NT2/D1 (cell line): ENCODE measurements around the gene LYPLAL1.

Experiments used
- DNase-seq: peaks from one replicate; pipeline ENCODE4 v3.0.0-alpha.2; 2011; ENCODE audit warnings: low read depth, low spot score
- H3K27me3 ChIP-seq: 2 replicates; pipeline ENCODE4 v1.6.0; 2011; ENCODE audit warnings: mild to moderate bottlenecking; ENCODE audit not compliant: insufficient read length, insufficient read depth
- H3K36me3 ChIP-seq: 2 replicates; pipeline ENCODE4 v1.6.1; 2011; ENCODE audit warnings: mild to moderate bottlenecking, low read length, mixed read lengths; ENCODE audit not compliant: insufficient read depth, insufficient read length
- H3K4me1 ChIP-seq: 2 replicates; pipeline ENCODE4 v1.5.1; 2011; ENCODE audit not compliant: insufficient read depth, insufficient read length
- H3K4me3 ChIP-seq: 2 replicates; pipeline ENCODE4 v1.5.1; 2011; ENCODE audit warnings: low read depth; ENCODE audit not compliant: insufficient read length
- H3K9ac ChIP-seq: 2 replicates; pipeline ENCODE4 v1.6.0; 2011; ENCODE audit warnings: low read depth; ENCODE audit not compliant: insufficient read length
- H3K9me3 ChIP-seq: 2 replicates; pipeline ENCODE4 v1.5.1; 2011; ENCODE audit warnings: mild to moderate bottlenecking, low read length; ENCODE audit not compliant: insufficient read depth
- SUZ12 ChIP-seq: IDR thresholded peaks from 2 replicates; pipeline ENCODE4 v1.6.1; 2011; ENCODE audit not compliant: insufficient read length, insufficient read depth; ENCODE audit errors: extremely low read depth
- YY1 ChIP-seq: IDR thresholded peaks from 2 replicates; pipeline ENCODE4 v1.6.1; 2011; ENCODE audit not compliant: insufficient read length, insufficient read depth
- ZNF274 ChIP-seq: IDR thresholded peaks from 2 replicates; pipeline ENCODE4 v1.6.1; 2011; ENCODE audit warnings: mild to moderate bottlenecking, low read depth, low read length

The LYPLAL1 gene

DNA sequence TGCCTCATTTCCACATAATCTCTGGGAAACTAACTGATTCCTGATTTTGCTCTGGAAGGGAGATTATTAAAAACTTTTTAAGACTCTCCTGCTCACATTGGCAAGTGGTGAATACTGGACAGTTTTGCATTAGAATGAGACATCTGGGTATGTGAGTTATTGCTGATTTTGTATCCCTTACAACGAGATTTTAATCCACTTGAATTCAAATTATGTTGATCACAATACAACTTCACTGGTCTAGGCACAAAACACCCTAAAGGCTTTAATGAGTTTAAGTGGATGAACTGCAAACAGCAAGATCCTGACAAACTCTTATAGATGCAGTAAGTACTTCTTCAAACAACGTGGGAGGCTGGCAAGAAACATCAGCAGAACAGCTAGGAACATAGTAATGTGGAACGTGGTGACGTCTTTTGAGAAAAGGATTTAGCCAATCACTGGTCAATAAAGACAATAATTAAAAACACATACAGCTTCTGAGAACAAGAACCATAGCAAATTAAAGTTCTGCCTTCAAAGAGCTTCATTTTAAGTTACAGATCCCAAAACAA, 10.2 kb upstream of the LYPLAL1 start:
- no peak for TF ChIP-seq ZNF274
- no peak for TF ChIP-seq SUZ12
- TF ChIP-seq YY1 = no peak
- DNase-seq = no peak
- Histone ChIP-seq H3K4me3 (no peak overlapping the region), H3K4me1 (no peaks in the 10 kb centered on the region), H3K9me3 (no peaks in the 10 kb centered on the region), H3K9ac (no peak overlapping the region), H3K36me3 (no peaks in the 10 kb centered on the region), H3K27me3 (no peaks in the 10 kb centered on the region)

- H3K36me3 ChIP-seq = peaks cover 3% of the 10 kb centered on the region
- H3K27me3 ChIP-seq = no peaks in the 10 kb centered on the region
- H3K4me3 ChIP-seq = no peak overlapping the region
- no peak overlapping the region for H3K9ac ChIP-seq
- H3K4me1 ChIP-seq = no peaks in the 10 kb centered on the region
- no peak for DNase-seq
- H3K9me3 ChIP-seq = no peaks in the 10 kb centered on the region
- no peak for TF ChIP-seq ZNF274
- TF ChIP-seq SUZ12 = no peak
- no peak for TF ChIP-seq YY1
Measured at GRCh38 chr1:219171192-219171935, 2.3 kb upstream of the LYPLAL1 start.

- no peaks in the 10 kb centered on the region for H3K9me3 ChIP-seq
- no peaks in the 10 kb centered on the region for H3K4me1 ChIP-seq
- no peaks in the 10 kb centered on the region for H3K27me3 ChIP-seq
- TF ChIP-seq YY1 = no peak
- TF ChIP-seq SUZ12 = no peak
- TF ChIP-seq ZNF274 = no peak
- no peak overlapping the region for H3K4me3 ChIP-seq
- no peak for DNase-seq
- H3K9ac ChIP-seq = no peak overlapping the region
- H3K36me3 ChIP-seq = peaks cover 15% of the 10 kb centered on the region
Measured at GRCh38 chr1:219172821-219173220, 857 bp upstream of the LYPLAL1 start.

DNA sequence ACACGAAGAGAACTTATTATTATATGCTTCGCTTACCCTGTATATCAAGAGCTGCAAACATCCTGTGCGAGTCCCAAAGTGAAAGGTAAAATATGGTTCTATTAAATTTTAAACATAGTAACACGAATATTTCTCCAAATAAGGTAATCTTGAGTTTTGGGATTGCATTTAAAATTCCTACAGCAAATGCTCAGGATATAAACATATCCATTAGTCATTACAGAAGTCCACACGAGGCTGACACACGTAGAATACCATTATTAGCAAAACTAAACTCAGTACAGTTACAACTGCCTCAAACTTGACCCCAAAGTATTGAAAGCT, 282 bp upstream of the LYPLAL1 start:
- Histone ChIP-seq H3K4me3 (peak overlapping the region; percentile 76), H3K27me3 (no peaks in the 10 kb centered on the region), H3K9ac (peak overlapping the region; percentile 79), H3K4me1 (no peaks in the 10 kb centered on the region), H3K36me3 (peaks cover 21% of the 10 kb centered on the region), H3K9me3 (no peaks in the 10 kb centered on the region)
- no peak for TF ChIP-seq YY1
- TF ChIP-seq SUZ12 = no peak
- TF ChIP-seq ZNF274 = no peak
- DNase-seq = no peak

DNA sequence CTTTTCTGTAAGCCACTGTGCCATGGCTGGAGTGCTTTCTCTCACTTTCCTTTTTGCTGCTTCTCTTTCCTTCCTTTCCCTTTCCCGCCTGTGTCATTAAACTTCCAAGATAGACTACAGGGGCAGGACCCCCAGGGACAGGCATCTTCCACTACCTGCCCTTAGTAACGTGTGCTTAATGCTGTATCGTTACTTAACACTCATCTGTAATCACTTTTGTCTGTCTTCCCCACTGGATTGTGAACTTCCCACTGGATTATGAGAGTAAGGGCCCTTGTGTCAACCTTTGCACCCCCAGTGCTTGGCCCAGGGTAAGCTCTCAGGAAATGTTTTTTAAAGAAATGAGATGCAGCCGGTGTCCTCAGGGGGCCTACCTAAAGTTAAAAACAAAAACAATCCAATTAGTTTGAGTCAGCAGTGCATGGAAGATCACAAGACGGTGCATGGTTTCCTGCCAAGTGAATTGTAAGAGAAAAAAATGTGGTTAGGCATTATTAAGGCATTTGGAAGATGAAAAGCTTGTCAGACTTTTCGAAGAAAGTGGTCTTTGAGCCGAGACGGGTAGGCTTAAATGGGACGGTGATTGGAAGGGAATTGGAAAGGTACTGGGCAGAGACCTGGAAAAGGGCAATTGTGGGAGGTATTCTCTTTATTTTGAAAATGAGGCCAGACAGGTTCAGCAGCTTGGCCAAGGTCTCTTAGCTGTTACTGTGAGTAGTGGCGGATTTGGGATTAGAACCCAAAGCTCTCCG, 958 bp downstream of the LYPLAL1 start:
- TF ChIP-seq YY1 = no peak
- no peaks in the 10 kb centered on the region for H3K4me1 ChIP-seq

DNA sequence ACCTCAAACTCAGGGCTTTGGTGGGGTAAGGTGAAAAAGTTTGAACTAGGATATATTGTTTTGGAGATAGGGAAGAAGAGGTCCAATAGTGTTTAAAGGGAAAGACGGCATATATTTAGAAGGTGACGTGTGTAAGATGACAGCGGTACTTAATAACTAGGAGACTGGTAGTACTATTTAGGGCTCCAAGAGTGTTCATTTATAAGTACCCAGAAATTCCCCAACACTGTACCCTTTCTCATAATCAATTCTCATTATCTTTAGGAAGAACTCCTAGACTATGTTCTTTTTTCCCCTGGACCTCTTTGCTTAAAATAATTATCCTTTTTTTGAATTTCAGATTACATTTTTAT, 1.5 kb downstream of the LYPLAL1 start:
- peak overlapping the region; percentile 79 for H3K9ac ChIP-seq
- TF ChIP-seq YY1 (no peak), ZNF274 (no peak), SUZ12 (no peak)
- H3K36me3 ChIP-seq = peaks cover 36% of the 10 kb centered on the region
- no peak for DNase-seq
- H3K4me1 ChIP-seq = no peaks in the 10 kb centered on the region
- H3K9me3 ChIP-seq = no peaks in the 10 kb centered on the region
- peak overlapping the region; percentile 76 for H3K4me3 ChIP-seq
- H3K27me3 ChIP-seq = no peaks in the 10 kb centered on the region

More for the DNA sequence above, 958 bp downstream of the LYPLAL1 start:
- DNase-seq = peak; percentile 22
- Histone ChIP-seq H3K36me3 (peaks cover 31% of the 10 kb centered on the region), H3K27me3 (no peaks in the 10 kb centered on the region), H3K9ac (peak overlapping the region; percentile 79), H3K4me3 (peak overlapping the region; percentile 76), H3K9me3 (no peaks in the 10 kb centered on the region)

DNA sequence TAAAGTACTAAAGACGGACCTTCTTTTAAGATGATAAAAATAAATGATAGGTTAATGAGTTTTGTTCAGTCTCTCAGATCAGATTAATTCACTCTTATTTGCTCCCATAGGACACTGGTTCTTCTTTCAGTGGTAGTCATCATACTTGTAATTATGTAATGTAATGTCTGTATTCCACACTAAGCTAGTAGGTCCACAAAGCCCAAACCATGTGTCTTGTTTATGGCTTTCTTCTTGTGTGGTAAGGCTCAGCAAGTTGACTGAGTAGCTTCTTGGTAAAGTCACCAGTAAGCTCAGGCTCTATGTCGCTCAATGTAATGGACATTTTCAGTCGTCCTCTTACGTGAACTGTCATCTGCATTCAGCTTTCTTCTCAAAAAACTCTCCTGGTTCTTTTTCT, 2.5 kb downstream of the LYPLAL1 start:
- no peaks in the 10 kb centered on the region for H3K4me1 ChIP-seq
- no peak for DNase-seq
- no peak overlapping the region for H3K9ac ChIP-seq
- H3K9me3 ChIP-seq = no peaks in the 10 kb centered on the region
- peaks cover 43% of the 10 kb centered on the region for H3K36me3 ChIP-seq
- no peaks in the 10 kb centered on the region for H3K27me3 ChIP-seq
- no peak overlapping the region for H3K4me3 ChIP-seq
- TF ChIP-seq YY1 (no peak), SUZ12 (no peak), ZNF274 (no peak)
